ENCODE measurements around the gene ADAM30. TPM values are rescaled to one million over a fixed set of nuclear protein-coding genes. Genes with fewer than 3 reads are reported as not detected.

The ADAM30 gene
- total RNA-seq (2014; rRNA removed): not detected in 2 replicates
- not detected for Bru-seq, nascent RNA
- BruChase-seq, experiment 1, labeled RNA remaining after a 6-hour chase: percentile 18 among the genes with signal in this experiment
- percentile 33 among the genes with signal in this experiment for BruChase-seq, experiment 2, labeled RNA remaining after a 2-hour chase
- long read RNA-seq: 0 reads

DNA sequence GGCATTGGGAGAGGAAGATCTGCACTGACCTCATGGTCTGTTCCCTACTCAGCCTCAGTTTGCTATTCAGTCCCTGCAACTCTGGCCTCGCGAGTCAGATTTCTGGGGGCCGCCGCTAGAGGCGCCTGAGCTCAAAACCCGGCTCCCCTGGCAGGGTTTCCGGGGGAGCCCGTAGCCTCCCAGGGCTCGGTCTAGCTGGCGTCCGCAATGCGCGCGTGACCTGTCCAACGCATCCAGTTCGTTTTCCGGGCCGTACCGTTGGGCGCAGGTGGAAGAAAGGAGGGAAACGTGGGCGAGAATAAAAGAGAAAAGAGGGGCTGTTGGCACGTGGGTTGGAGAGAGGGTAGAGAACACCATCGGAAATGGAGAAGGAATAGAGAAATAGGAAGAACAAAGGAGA, at the start of gene ADAM30:
Gene ADAM30 (minus strand): TSS at position 213 of the 400 bp plus-strand sequence. CDS start 179 bp downstream, at position 34.
- ATAC-seq: no peak
- intact Hi-C loops (cut with micrococcal nuclease): no loop called here
- H3K9me2 ChIP-seq (replicated peaks; ENCODE audit: low read length): no peaks in the 10 kb centered on the region
- ChIA-PET POLR2A (ENCODE audit: unreplicated experiment) (no interaction called here), CTCF (no interaction called here)
- H3K4me2 ChIP-seq (ENCODE audit: low read length): no peak within 1 kb of the TSS
- no peaks in the 10 kb centered on the region for H4K20me1 ChIP-seq (ENCODE audit: low read length)
- peak within 1 kb of the TSS; percentile 25; the same call in 1 of the 2 replicates for H2AFZ ChIP-seq (ENCODE audit: low read length)
- no peaks in the 10 kb centered on the region for H3K79me2 ChIP-seq (ENCODE audit: low read length)
- DNase-seq: no peak
- no TSS peak for BruUV-seq (replicated peaks)
- H3K9me3 ChIP-seq (ENCODE audit: low read length): no peaks in the 10 kb centered on the region
- no peak within 1 kb of the TSS for H3K4me3 ChIP-seq (ENCODE audit: low read length)
- H3K27ac ChIP-seq (ENCODE audit: low read length): no peak within 1 kb of the TSS
- H3K9ac ChIP-seq (ENCODE audit: low read length): no peak within 1 kb of the TSS
- TF ChIP-seq EZH2phosphoT487 (IDR thresholded peaks at IDR 0.05; ENCODE audit: borderline replicate concordance, low read length) (no peak), EZH2 (IDR thresholded peaks at IDR 0.05; ENCODE audit: low read length, unreplicated experiment) (no peak)
- TF ChIP-seq, protein P1, sequence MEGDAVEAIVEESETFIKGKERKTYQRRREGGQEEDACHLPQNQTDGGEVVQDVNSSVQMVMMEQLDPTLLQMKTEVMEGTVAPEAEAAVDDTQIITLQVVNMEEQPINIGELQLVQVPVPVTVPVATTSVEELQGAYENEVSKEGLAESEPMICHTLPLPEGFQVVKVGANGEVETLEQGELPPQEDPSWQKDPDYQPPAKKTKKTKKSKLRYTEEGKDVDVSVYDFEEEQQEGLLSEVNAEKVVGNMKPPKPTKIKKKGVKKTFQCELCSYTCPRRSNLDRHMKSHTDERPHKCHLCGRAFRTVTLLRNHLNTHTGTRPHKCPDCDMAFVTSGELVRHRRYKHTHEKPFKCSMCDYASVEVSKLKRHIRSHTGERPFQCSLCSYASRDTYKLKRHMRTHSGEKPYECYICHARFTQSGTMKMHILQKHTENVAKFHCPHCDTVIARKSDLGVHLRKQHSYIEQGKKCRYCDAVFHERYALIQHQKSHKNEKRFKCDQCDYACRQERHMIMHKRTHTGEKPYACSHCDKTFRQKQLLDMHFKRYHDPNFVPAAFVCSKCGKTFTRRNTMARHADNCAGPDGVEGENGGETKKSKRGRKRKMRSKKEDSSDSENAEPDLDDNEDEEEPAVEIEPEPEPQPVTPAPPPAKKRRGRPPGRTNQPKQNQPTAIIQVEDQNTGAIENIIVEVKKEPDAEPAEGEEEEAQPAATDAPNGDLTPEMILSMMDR (conservative IDR thresholded peaks at IDR 0.05; ENCODE audit: low read depth, low read length): no peak
- no peaks in the 10 kb centered on the region for H3K27me3 ChIP-seq (ENCODE audit: low read length)
- H3F3A ChIP-seq (ENCODE audit: low read length, unreplicated experiment): no peaks in the 10 kb centered on the region
- H3K4me1 ChIP-seq (ENCODE audit: insufficient read depth, low read length): 0 out of 2 replicates have a peak, but pooled peaks cover 3% of the 10 kb centered on the region
- no peaks in the 10 kb centered on the region for H3K36me3 ChIP-seq (ENCODE audit: low read depth, low read length)

DNA sequence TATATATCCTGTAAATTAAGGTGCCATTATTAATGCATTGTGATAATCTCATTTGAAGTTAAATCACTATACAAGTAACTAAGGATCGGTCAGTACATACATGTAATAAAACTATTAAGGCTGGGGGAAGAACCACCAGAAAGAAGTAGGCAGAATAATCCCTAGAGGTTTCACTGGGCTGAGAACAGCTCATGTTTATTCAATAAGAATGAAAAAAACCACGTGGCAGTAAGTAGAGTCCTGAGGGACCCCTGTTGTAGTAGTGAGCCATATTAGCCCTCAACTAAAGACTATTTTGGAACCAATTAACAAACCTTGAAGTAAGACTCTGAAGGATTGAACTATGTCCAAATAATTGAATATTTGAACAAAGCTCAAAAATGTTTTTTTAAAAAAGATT, 46.9 kb upstream of the ADAM30 start:
- intact Hi-C loops (cut with micrococcal nuclease): no loop called here
- CTCF ChIA-PET: no interaction called here

DNA sequence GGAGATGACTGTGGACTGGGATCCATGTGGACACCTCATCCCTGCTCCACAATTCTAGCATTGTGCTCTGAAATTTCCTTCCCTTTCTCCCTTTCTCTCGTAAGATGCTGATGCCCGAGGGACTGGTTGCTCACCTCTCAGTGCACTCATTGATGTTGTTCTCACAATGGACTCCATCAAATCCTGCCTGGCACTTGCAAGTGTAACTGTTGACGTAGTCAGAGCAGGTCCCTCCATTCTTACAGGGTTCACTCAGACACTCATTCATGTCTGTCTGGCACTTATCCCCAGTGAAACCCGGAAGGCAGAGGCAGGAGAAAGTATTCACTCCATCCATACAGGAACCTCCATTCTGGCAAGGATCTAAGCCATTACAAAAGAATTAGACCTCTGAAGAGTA, 45.1 kb upstream of the ADAM30 start:
- CTCF ChIA-PET: no interaction called here
- Histone ChIP-seq H4K20me1 (ENCODE audit: low read length) (no peaks in the 10 kb centered on the region), H3K36me3 (ENCODE audit: low read depth, low read length) (peaks cover 32% of the 10 kb centered on the region), H2AFZ (ENCODE audit: low read length) (no peak overlapping the region), H3K9ac (ENCODE audit: low read length) (no peak overlapping the region), H3K27me3 (ENCODE audit: low read length) (no peaks in the 10 kb centered on the region), H3K4me2 (ENCODE audit: low read length) (no peak overlapping the region), H3K9me3 (ENCODE audit: low read length) (no peaks in the 10 kb centered on the region), H3K9me2 (replicated peaks; ENCODE audit: low read length) (no peaks in the 10 kb centered on the region), H3K4me3 (ENCODE audit: low read length) (no peak overlapping the region), H3F3A (ENCODE audit: low read length, unreplicated experiment) (no peaks in the 10 kb centered on the region), H3K4me1 (ENCODE audit: insufficient read depth, low read length) (peaks cover 1% of the 10 kb centered on the region), H3K27ac (ENCODE audit: low read length) (no peak overlapping the region), H3K79me2 (ENCODE audit: low read length) (no peaks in the 10 kb centered on the region)
- intact Hi-C loops (cut with micrococcal nuclease): no loop called here
- ATAC-seq (no peak), DNase-seq (no peak)
- BruUV-seq (replicated peaks): no TSS peak
- POLR2A ChIA-PET (ENCODE audit: unreplicated experiment): no interaction called here
- no peak for TF ChIP-seq EZH2phosphoT487 (IDR thresholded peaks at IDR 0.05; ENCODE audit: borderline replicate concordance, low read length)
- TF ChIP-seq, protein P1 (conservative IDR thresholded peaks at IDR 0.05; ENCODE audit: low read depth, low read length): no peak

More for the DNA sequence above, 46.9 kb upstream of the ADAM30 start:
- DNase-seq: no peak
- no peak overlapping the region for H3K27ac ChIP-seq (ENCODE audit: low read length)
- ATAC-seq: no peak
- no peak for TF ChIP-seq EZH2phosphoT487 (IDR thresholded peaks at IDR 0.05; ENCODE audit: borderline replicate concordance, low read length)
- TF ChIP-seq, protein P1 (conservative IDR thresholded peaks at IDR 0.05; ENCODE audit: low read depth, low read length): no peak
- TF ChIP-seq EZH2 (IDR thresholded peaks at IDR 0.05; ENCODE audit: low read length, unreplicated experiment): no peak
- no peaks in the 10 kb centered on the region for H3K9me3 ChIP-seq (ENCODE audit: low read length)
- POLR2A ChIA-PET (ENCODE audit: unreplicated experiment): no interaction called here
- no peaks in the 10 kb centered on the region for H4K20me1 ChIP-seq (ENCODE audit: low read length)
- H3K4me3 ChIP-seq (ENCODE audit: low read length): no peak overlapping the region
- no peak overlapping the region for H2AFZ ChIP-seq (ENCODE audit: low read length)
- BruUV-seq (replicated peaks): no TSS peak
- H3K9me2 ChIP-seq (replicated peaks; ENCODE audit: low read length): no peaks in the 10 kb centered on the region
- no peak overlapping the region for H3K4me2 ChIP-seq (ENCODE audit: low read length)
- peaks cover 19% of the 10 kb centered on the region for H3K4me1 ChIP-seq (ENCODE audit: insufficient read depth, low read length)
- no peaks in the 10 kb centered on the region for H3K79me2 ChIP-seq (ENCODE audit: low read length)
- peaks cover 17% of the 10 kb centered on the region for H3K36me3 ChIP-seq (ENCODE audit: low read depth, low read length)
- no peaks in the 10 kb centered on the region for H3K27me3 ChIP-seq (ENCODE audit: low read length)
- H3F3A ChIP-seq (ENCODE audit: low read length, unreplicated experiment): no peaks in the 10 kb centered on the region
- H3K9ac ChIP-seq (ENCODE audit: low read length): no peak overlapping the region
